Activated T-helper 17 cell treated with anti-CD3 and anti-CD28 coated beads, Interleukin-2, amount 50 U/mL, for 72 hours (primary cell): ENCODE results near the gene CDCA3. TPM values are rescaled to one million over a fixed set of nuclear protein-coding genes. Genes with fewer than 3 reads are reported as not detected.

Experiments
- ATAC-seq: fragments of 150-1000 bp; cut with Tn5 transposase; replicated peaks from 2 replicates; pipeline ENCODE4 v1.10.0; 2021; ENCODE audit warnings: mild to moderate bottlenecking, moderate library complexity
- H3K27ac Mint-ChIP-seq: one replicate; pipeline ENCODE4 v1.8.0; 2022; ENCODE audit warnings: mixed read lengths
- H3K27me3 Mint-ChIP-seq: one replicate; pipeline ENCODE4 v1.8.0; 2022; ENCODE audit warnings: mixed read lengths
- H3K36me3 Mint-ChIP-seq: one replicate; pipeline ENCODE4 v1.8.0; 2022; ENCODE audit warnings: low read depth, mild to moderate bottlenecking, mixed read lengths
- H3K4me1 Mint-ChIP-seq: one replicate; pipeline ENCODE4 v1.8.0; 2022; ENCODE audit warnings: mixed read lengths
- H3K4me3 Mint-ChIP-seq: one replicate; pipeline ENCODE4 v1.8.0; 2022; ENCODE audit warnings: mild to moderate bottlenecking, mixed read lengths
- H3K9me3 Mint-ChIP-seq: one replicate; pipeline ENCODE4 v1.8.0; 2022; ENCODE audit warnings: mixed read lengths
- total RNA-seq, 2 donors: library from RNA; stranded (reverse); gene quantifications; one replicate each; pipeline ENCODE4 v1.2.3, GENCODE V29; 2022

Gene CDCA3
- total RNA-seq, 2 donors from 2014 or later, result 86.9 to 104 TPM

DNA sequence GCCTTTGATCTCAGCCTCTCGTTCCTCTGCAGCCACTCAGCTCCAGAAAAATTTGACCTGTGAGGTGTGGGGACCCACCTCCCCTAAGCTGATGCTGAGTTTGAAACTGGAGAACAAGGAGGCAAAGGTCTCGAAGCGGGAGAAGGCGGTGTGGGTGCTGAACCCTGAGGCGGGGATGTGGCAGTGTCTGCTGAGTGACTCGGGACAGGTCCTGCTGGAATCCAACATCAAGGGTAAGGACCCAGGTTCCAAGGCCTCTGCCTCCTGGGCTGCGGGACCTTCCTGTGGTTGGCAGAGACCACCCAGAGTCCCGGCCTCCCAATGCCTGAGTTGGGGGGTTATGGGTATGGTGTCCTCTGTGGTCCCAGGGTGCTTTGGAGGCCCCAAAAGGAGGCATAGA lies 34.0 kb downstream of the CDCA3 start:
- H3K4me3 Mint-ChIP-seq, result no peak overlapping the region
- no peaks in the 10 kb centered on the region for H3K9me3 Mint-ChIP-seq
- peaks cover 13% of the 10 kb centered on the region for H3K4me1 Mint-ChIP-seq
- no peak for ATAC-seq
- H3K27me3 Mint-ChIP-seq, result no peaks in the 10 kb centered on the region
- H3K36me3 Mint-ChIP-seq, result peaks cover 74% of the 10 kb centered on the region
- peak overlapping the region; percentile 37 for H3K27ac Mint-ChIP-seq

DNA sequence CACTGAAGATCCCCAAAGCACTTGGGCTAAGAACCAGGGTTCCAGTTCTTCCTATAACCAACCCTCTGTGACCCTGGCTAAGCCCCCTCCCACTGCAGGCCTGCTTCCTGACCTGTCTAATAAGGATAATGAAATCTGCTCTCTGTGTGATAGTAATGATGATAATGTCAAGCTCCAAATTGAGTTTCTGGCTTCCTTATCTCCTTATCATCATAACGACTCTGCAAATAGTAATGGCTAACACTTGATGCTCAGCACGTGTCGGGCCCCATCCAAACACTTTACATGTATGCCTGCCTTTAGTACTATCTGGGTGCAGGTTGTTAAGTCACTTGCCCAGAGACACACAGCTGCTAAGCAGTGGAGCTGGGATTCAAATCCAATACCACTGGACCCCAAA lies 34.5 kb downstream of the CDCA3 start:
- peaks cover 13% of the 10 kb centered on the region for H3K4me1 Mint-ChIP-seq
- ATAC-seq, result no peak
- no peaks in the 10 kb centered on the region for H3K27me3 Mint-ChIP-seq
- H3K4me3 Mint-ChIP-seq, result no peak overlapping the region
- peaks cover 77% of the 10 kb centered on the region for H3K36me3 Mint-ChIP-seq
- peak overlapping the region; percentile 37 for H3K27ac Mint-ChIP-seq
- no peaks in the 10 kb centered on the region for H3K9me3 Mint-ChIP-seq

DNA sequence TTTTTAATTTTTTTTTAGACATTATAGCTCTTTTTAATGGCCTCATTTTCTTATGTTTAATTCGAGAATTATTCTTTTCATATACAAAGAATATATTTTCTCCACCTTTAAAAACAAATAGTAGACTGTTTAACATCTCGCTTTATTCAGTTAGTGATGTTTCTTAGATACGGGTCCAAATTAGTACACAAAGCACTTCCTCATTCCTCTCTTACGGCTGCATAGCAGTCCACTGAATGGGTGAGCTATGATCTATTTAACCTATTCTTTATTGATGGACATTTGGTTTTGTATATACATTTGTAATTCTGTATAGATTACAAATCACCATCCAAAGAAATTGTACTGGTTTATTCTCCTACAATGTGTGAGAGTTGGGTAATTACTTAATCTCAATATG lies 37.7 kb downstream of the CDCA3 start:
- no peaks in the 10 kb centered on the region for H3K9me3 Mint-ChIP-seq
- H3K27me3 Mint-ChIP-seq, result no peaks in the 10 kb centered on the region
- H3K36me3 Mint-ChIP-seq, result peaks cover 94% of the 10 kb centered on the region
- no peak overlapping the region for H3K4me3 Mint-ChIP-seq
- peaks cover 17% of the 10 kb centered on the region for H3K4me1 Mint-ChIP-seq
- ATAC-seq, result no peak
- H3K27ac Mint-ChIP-seq, result no peak overlapping the region

DNA sequence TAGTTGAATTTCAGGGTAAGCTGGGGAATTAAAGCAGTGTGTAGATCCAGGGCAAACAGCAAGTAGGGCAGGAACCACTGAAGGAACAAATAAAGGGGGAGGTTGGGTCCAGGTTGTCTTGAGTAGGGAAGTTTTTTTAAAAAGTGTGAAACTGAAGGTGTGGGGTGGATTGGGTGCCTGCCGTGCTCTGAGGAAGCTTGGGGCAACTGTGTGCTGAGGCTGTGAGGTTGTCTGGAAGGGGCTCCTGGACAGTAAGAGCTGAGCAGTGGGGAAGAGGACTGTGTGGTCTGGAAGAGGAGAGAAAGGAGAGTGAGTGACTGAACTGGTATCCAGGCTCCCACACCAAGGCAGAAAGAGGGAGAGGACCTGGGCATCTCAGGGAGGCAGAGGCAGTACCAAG lies 40.3 kb downstream of the CDCA3 start:
- H3K27me3 Mint-ChIP-seq, result no peaks in the 10 kb centered on the region
- H3K9me3 Mint-ChIP-seq, result no peaks in the 10 kb centered on the region
- ATAC-seq, result no peak
- peak overlapping the region; percentile 56 for H3K27ac Mint-ChIP-seq
- H3K36me3 Mint-ChIP-seq, result peaks cover 94% of the 10 kb centered on the region
- H3K4me1 Mint-ChIP-seq, result peaks cover 11% of the 10 kb centered on the region
- peak overlapping the region; percentile 10 for H3K4me3 Mint-ChIP-seq

DNA sequence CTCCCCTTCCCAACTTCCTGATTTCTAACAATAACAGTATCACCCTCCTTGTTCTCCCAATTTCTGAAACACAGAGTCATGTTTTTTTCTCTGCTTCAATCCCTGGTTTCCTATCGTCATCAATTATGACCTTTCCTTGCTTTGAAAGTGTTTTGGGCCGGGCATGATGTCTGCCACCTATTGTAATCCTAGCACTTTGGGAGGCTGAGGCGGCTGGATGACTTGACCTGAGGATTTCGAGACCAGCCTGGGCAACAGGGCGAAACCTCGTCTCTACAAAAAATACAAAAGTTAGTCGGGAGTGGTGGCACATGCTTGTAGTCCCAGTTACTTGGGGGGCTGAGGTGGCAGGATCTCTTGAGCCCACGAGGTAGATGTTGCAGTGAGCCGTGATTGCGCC lies 42.0 kb downstream of the CDCA3 start:
- no peaks in the 10 kb centered on the region for H3K27me3 Mint-ChIP-seq
- H3K27ac Mint-ChIP-seq, result no peak overlapping the region
- no peak overlapping the region for H3K4me3 Mint-ChIP-seq
- peaks cover 94% of the 10 kb centered on the region for H3K36me3 Mint-ChIP-seq
- no peaks in the 10 kb centered on the region for H3K9me3 Mint-ChIP-seq
- no peak for ATAC-seq
- H3K4me1 Mint-ChIP-seq, result peaks cover 11% of the 10 kb centered on the region

DNA sequence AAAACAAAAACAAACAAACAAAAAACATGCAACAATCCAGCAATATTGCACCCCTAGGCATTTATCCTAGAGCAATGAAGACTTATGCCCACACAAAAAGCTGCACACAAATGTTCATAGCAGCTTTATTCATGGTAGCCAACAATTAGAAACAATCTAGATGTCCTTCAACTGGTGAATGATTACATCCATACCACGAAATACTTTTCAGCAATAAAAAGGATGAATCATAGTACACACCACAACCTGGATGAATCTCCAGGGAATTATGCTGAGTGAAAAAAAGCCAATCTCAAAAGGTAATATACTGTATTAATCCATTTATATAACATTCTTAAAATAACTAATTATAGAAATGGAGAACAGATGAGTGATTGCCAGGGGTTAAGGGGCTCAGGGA lies 43.9 kb downstream of the CDCA3 start:
- Mint-ChIP-seq H3K36me3 (peaks cover 92% of the 10 kb centered on the region), H3K27ac (no peak overlapping the region), H3K27me3 (no peaks in the 10 kb centered on the region), H3K4me1 (peaks cover 11% of the 10 kb centered on the region), H3K4me3 (no peak overlapping the region), H3K9me3 (no peaks in the 10 kb centered on the region)
- ATAC-seq, result no peak

DNA sequence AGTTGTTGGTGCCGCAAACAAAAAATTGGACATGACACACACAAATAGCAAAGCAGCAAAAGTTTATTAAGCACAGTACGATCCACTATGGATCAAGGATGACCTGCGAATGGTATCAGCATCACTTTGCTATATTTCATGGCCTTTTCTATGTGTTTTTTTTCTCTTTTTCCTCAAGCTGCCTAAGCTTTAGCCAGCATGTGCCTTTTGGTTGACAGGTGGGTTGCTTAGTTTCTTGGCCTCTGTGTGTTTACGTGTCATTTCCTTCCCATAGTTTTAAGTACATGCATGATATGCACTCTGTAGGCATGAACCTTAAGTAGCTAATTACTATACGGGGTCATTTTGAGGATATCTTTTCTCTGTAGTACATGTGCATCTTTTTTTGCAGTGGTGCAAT lies 51.9 kb downstream of the CDCA3 start:
- no peak overlapping the region for H3K4me3 Mint-ChIP-seq
- H3K27ac Mint-ChIP-seq, result no peak overlapping the region
- peaks cover 87% of the 10 kb centered on the region for H3K36me3 Mint-ChIP-seq
- ATAC-seq, result no peak
- H3K4me1 Mint-ChIP-seq, result peaks cover 24% of the 10 kb centered on the region
- no peaks in the 10 kb centered on the region for H3K27me3 Mint-ChIP-seq
- H3K9me3 Mint-ChIP-seq, result no peaks in the 10 kb centered on the region

Other genes with a start within 250 kb of the CDCA3 start
- gene CHD4, start 243.9 kb downstream of the CDCA3 start, total RNA-seq, result 100 to 1,000 TPM; 267 to 285 TPM
- 1 to 10 TPM; 3.1 to 4.5 TPM for gene LPAR5, start 215.3 kb downstream of the CDCA3 start, total RNA-seq
- gene ACRBP, start 203.9 kb downstream of the CDCA3 start, total RNA-seq, result 1 to 10 TPM in 1 of 2 donors, under 1 TPM in 1; 0.78 to 2.6 TPM
- gene ING4, start 188.2 kb downstream of the CDCA3 start, total RNA-seq, result 10 to 100 TPM; 13.4 to 25.6 TPM
- 10 to 100 TPM; 80.6 to 88.7 TPM for gene ZNF384, start 161.9 kb downstream of the CDCA3 start, total RNA-seq
- gene PIANP, start 150.5 kb downstream of the CDCA3 start, total RNA-seq, result 1 to 10 TPM in 1 of 2 donors, under 1 TPM in 1; 0.41 to 1.4 TPM
- gene COPS7A, start 127.2 kb downstream of the CDCA3 start, total RNA-seq, result 10 to 100 TPM; 36.5 to 38.7 TPM
- 100 to 1,000 TPM; 132 to 279 TPM for gene MLF2, start 98.1 kb downstream of the CDCA3 start, total RNA-seq
- 100 to 1,000 TPM in 1 of 2 donors, 10 to 100 TPM in 1; 71.3 to 161 TPM for gene PTMS, start 84.9 kb downstream of the CDCA3 start, total RNA-seq
- 100 to 1,000 TPM in 1 of 2 donors, 10 to 100 TPM in 1; 45.6 to 206 TPM for gene LAG3, start 78.8 kb downstream of the CDCA3 start, total RNA-seq
- 100 to 1,000 TPM; 224 to 261 TPM for gene CD4, start 61.8 kb downstream of the CDCA3 start, total RNA-seq
- gene GPR162, start 29.5 kb downstream of the CDCA3 start, total RNA-seq, result under 1 TPM; 0.15 to 0.37 TPM
- 1 to 10 TPM in 1 of 2 donors, not detected in 1; 1.1 TPM for gene P3H3, start 22.9 kb downstream of the CDCA3 start, total RNA-seq
- gene GNB3, start 10.4 kb downstream of the CDCA3 start, total RNA-seq, result under 1 TPM in 1 of 2 donors, not detected in 1; 0.66 TPM
- gene USP5, start 864 bp upstream of the CDCA3 start, total RNA-seq, result 100 to 1,000 TPM in 1 of 2 donors, 10 to 100 TPM in 1; 83.4 to 149 TPM
- 1,000 to 10,000 TPM; 1,893 to 2,116 TPM for gene TPI1, start 16.2 kb upstream of the CDCA3 start, total RNA-seq
- gene SPSB2, start 22.0 kb upstream of the CDCA3 start, total RNA-seq, result 1 to 10 TPM; 2.2 to 2.4 TPM
- gene LRRC23, start 53.5 kb upstream of the CDCA3 start, total RNA-seq, result 1 to 10 TPM; 4.4 to 7.6 TPM
- 100 to 1,000 TPM; 234 to 858 TPM for gene ENO2, start 63.3 kb upstream of the CDCA3 start, total RNA-seq
- 10 to 100 TPM; 34.0 to 62.3 TPM for gene ATN1, start 76.7 kb upstream of the CDCA3 start, total RNA-seq
- gene RNU7-1, start 92.5 kb upstream of the CDCA3 start, total RNA-seq, result not detected
- gene C12orf57, start 92.7 kb upstream of the CDCA3 start, total RNA-seq, result 100 to 1,000 TPM; 192 to 307 TPM
- gene PTPN6, start 100.1 kb upstream of the CDCA3 start, total RNA-seq, result 100 to 1,000 TPM; 134 to 223 TPM
- gene PHB2, start 119.4 kb upstream of the CDCA3 start, total RNA-seq, result 100 to 1,000 TPM; 285 to 436 TPM
- 10 to 100 TPM; 50.9 to 90.5 TPM for gene EMG1, start 119.6 kb upstream of the CDCA3 start, total RNA-seq
- 10 to 100 TPM; 13.2 to 34.8 TPM for gene LPCAT3, start 167.2 kb upstream of the CDCA3 start, total RNA-seq
- 10 to 100 TPM in 1 of 2 donors, 1 to 10 TPM in 1; 6.9 to 13.1 TPM for gene C1S, start 209.4 kb upstream of the CDCA3 start, total RNA-seq
- 1 to 10 TPM; 3.2 to 3.3 TPM for gene C1R, start 241.2 kb upstream of the CDCA3 start, total RNA-seq